K562 (cell line): ENCODE measurements around the gene CTXND1. TPM values are rescaled to one million over a fixed set of nuclear protein-coding genes. Genes with fewer than 3 reads are reported as not detected.

Experiments
- ATAC-seq: fragments of 200-7000 bp; cut with Tn5 transposase; 3 replicates; pipeline ENCODE4 v1.9.1; 2020; ENCODE audit warnings: moderate library complexity
- BruUV-seq: library from RNA; stranded (reverse); fragments of 400-500 nt; replicated peaks from 2 replicates; lab custom pipeline; 2021; lab: Mats Ljungman, UMichigan
- CTCF ChIA-PET: fragments of 300-600 bp; formaldehyde crosslinking; extraction: SDS; loops from one replicate; lab custom pipeline; 2021; ENCODE audit warnings: low intra/inter-chr PET ratio; lab: Yijun Ruan, JAX
- POLR2A ChIA-PET: fragments of 300-600, 350-650 bp; sonication (Branson Sonifier 250); formaldehyde crosslinking; extraction: SDS; loops from one replicate; lab custom pipeline; 2021; ENCODE audit warnings: antibody characterized with exemption, inconsistent platforms; lab: Yijun Ruan, JAX
- DNase-seq, 4 experiments: peaks; one replicate each; pipeline versions ENCODE4 v3.0.0 to v3.0.0-alpha.2; 2011 to 2018; ENCODE audit warnings: low spot score in 3 of 4, mixed read lengths in 3 of 4; ENCODE audit errors: extremely low read depth in 1 of 4
- FAIRE-seq: peaks from 2 replicates; lab custom pipeline; 2011; peaks lifted over from hg19 to GRCh38; lab: Jason Lieb, UNC
- H2AFZ ChIP-seq: 2 replicates; pipeline ENCODE4 v1.6.0; 2011; ENCODE audit warnings: low read depth, low read length, control low read depth, inconsistent platforms
- H3K27ac ChIP-seq: fragments of 200-600 bp; 3 replicates; pipeline ENCODE4 v1.8.0; 2011; ENCODE audit warnings: low read depth, mild to moderate bottlenecking, control low read depth, inconsistent platforms, low read length, moderate library complexity, mixed read lengths; ENCODE audit errors: extremely low read depth
- H3K27me3 ChIP-seq, 2 experiments: fragments of 300-600 bp in 1 of 2; 2 replicates in 1 of 2; 3 replicates in 1 of 2; pipeline versions ENCODE4 v1.6.0 to v1.8.0; 2011; ENCODE audit warnings: inconsistent platforms in 2 of 2, low read length in 2 of 2, mild to moderate bottlenecking in 1 of 2, mixed read lengths in 1 of 2, moderate library complexity in 1 of 2; ENCODE audit not compliant: control insufficient read depth in 2 of 2, insufficient read depth in 2 of 2
- H3K36me3 ChIP-seq: fragments of 300-600 bp; 3 replicates; pipeline ENCODE4 v1.8.0; 2011; ENCODE audit warnings: mild to moderate bottlenecking, low read length, inconsistent platforms; ENCODE audit not compliant: control insufficient read depth, insufficient read depth
- H3K4me1 ChIP-seq, 2 experiments: fragments of 200-600 bp in 1 of 2; replicated peaks in 1 of 2; 2 replicates in 1 of 2; 3 replicates in 1 of 2; pipeline versions ENCODE4 v1.5.1 to v1.8.0; 2011; ENCODE audit warnings: inconsistent platforms in 2 of 2, low read length in 2 of 2, mild to moderate bottlenecking in 1 of 2, mixed read lengths in 1 of 2, moderate library complexity in 1 of 2; ENCODE audit not compliant: control insufficient read depth in 2 of 2, insufficient read depth in 2 of 2
- H3K4me2 ChIP-seq: 2 replicates; pipeline ENCODE4 v1.6.1; 2011; ENCODE audit warnings: low read length, control low read depth, inconsistent platforms, mixed read lengths; ENCODE audit not compliant: insufficient read depth
- H3K4me3 ChIP-seq: fragments of 200-600 bp; sonication (generic), shearing (Covaris generic); 2 replicates; pipeline ENCODE4 v1.5.1; 2016; ENCODE audit warnings: control low read depth, inconsistent platforms
- H3K79me2 ChIP-seq: fragments of 200-600 bp; 3 replicates; pipeline ENCODE4 v1.8.0; 2011; ENCODE audit warnings: low read length, inconsistent platforms; ENCODE audit not compliant: control insufficient read depth, insufficient read depth
- H3K9ac ChIP-seq, 2 experiments: 2 replicates each; pipeline versions ENCODE4 v1.6.0 to v1.6.1; 2011; ENCODE audit warnings: low read depth in 2 of 2, low read length in 2 of 2, control low read depth in 1 of 2, inconsistent platforms in 1 of 2, mild to moderate bottlenecking in 1 of 2, mixed read lengths in 1 of 2; ENCODE audit not compliant: insufficient read depth in 1 of 2
- H3K9me1 ChIP-seq: one replicate; pipeline ENCODE4 v1.6.0; 2011; ENCODE audit warnings: inconsistent platforms, mild to moderate bottlenecking, low read length, moderate library complexity; ENCODE audit not compliant: control insufficient read depth, insufficient read depth
- H3K9me3 ChIP-seq: replicated peaks from 2 replicates; pipeline ENCODE4 v1.5.1; 2011; ENCODE audit warnings: low read depth, low read length, inconsistent platforms; ENCODE audit not compliant: control insufficient read depth, insufficient read depth
- H4K20me1 ChIP-seq: replicated peaks from 2 replicates; pipeline ENCODE4 v1.6.1; 2011; ENCODE audit warnings: low read length, inconsistent platforms, mixed read lengths; ENCODE audit not compliant: control insufficient read depth, insufficient read depth
- ELK3 ChIP-seq: fragments of 450-650 bp; formaldehyde crosslinking; IDR thresholded peaks from 2 replicates; pipeline ENCODE4 v1.4.0; 2020; ENCODE audit warnings: mild to moderate bottlenecking
- FOXJ3 ChIP-seq: sonication (generic); formaldehyde crosslinking; IDR thresholded peaks from 2 replicates; pipeline ENCODE4 v1.4.0; 2020; ENCODE audit warnings: mild to moderate bottlenecking, missing genetic modification reagents
- NELFE ChIP-seq: IDR thresholded peaks from 2 replicates; pipeline ENCODE4 v1.6.1; 2011; ENCODE audit warnings: mild to moderate bottlenecking; ENCODE audit not compliant: insufficient read depth, insufficient read length
- RB1 ChIP-seq: fragments of 450-650 bp; IDR thresholded peaks from 2 replicates; pipeline ENCODE4 v1.6.1; 2017; ENCODE audit warnings: low read depth, mild to moderate bottlenecking
- RBM39 ChIP-seq: fragments of 200-400 bp; formaldehyde crosslinking; optimal IDR thresholded peaks from 2 replicates; pipeline ENCODE3; 2018; ENCODE audit warnings: low read depth, low read length
- TCF7L2 ChIP-seq: fragments of 150-350 bp; IDR thresholded peaks from 2 replicates; pipeline ENCODE4 v1.6.1; 2016; ENCODE audit warnings: low read depth, mild to moderate bottlenecking, low read length, moderate library complexity
- ZNF347 ChIP-seq: fragments of 450-650 bp; formaldehyde crosslinking; IDR thresholded peaks from 2 replicates; pipeline ENCODE4 v1.4.0; 2020; ENCODE audit warnings: low read depth, mild to moderate bottlenecking, moderate library complexity
- ZNF408 ChIP-seq: fragments of 250-450 bp; sonication (Bioruptor Pico); IDR thresholded peaks from 2 replicates; pipeline ENCODE4 v1.4.0; 2020; ENCODE audit warnings: low read depth, mild to moderate bottlenecking, moderate library complexity
- ZNF507 ChIP-seq: conservative IDR thresholded peaks from 2 replicates; pipeline ENCODE4 v1.6.1; 2017; ENCODE audit warnings: missing genetic modification characterization, missing compliant biosample characterization
- WGBS: fragments of 100-300 bp; shearing (Covaris generic); methylation state at CpG from one replicate; pipeline ENCODE4 v1.1.6; 2016; ENCODE audit warnings: low coverage, mixed read lengths; ENCODE audit not compliant: insufficient coverage; ENCODE audit errors: missing lambda C conversion rate; 5-methylcytosine and 5-hydroxymethylcytosine counted together
- in situ Hi-C: fragments of 300-500 bp; cut with MboI; formaldehyde crosslinking; loops from 4 replicates; pipeline ENCODE4 v1.15.0; 2018; ENCODE audit warnings: inconsistent platforms, mixed read lengths
- intact Hi-C: fragments of 100-400 bp; cut with micrococcal nuclease; formaldehyde crosslinking; loops from 2 replicates; pipeline ENCODE4 v1.14.2; 2022
- polyA plus RNA-seq, 8 experiments: library from polyadenylated mRNA; depleted of rRNA in 4 of 8; stranded (reverse) in 5 of 8; unstranded in 3 of 8; fragments of >200 nt; fragmentation: Nextera tagmentation in 2 of 8; fragmentation: Illumina TruSeq in 1 of 8; extraction: Ambion mirVana in 2 of 8; extraction: Trizol in 1 of 8; gene quantifications; 2 replicates each; pipeline versions ENCODE4 v1.2.1 to v1.2.3, GENCODE V29; 2011 to 2014; ENCODE audit warnings: inconsistent platforms in 1 of 8, missing spikeins in 1 of 8
- total RNA-seq, 7 experiments: library from RNA; depleted of rRNA in 6 of 7; stranded (reverse); fragments of >200 nt in 6 of 7; fragmentation: Illumina TruSeq in 2 of 7; extraction: Trizol in 2 of 7; gene quantifications; 2 replicates each; pipeline versions ENCODE4 v1.2.1 to v1.2.3, GENCODE V29; 2011 to 2021; ENCODE audit warnings: low replicate concordance in 1 of 7
- TF ChIP-seq, protein P1 (sequence below): fragments of 450-650 bp; IDR thresholded peaks from 2 replicates; pipeline ENCODE4 v1.6.1; 2016; ENCODE audit warnings: missing biosample characterization, missing genetic modification characterization

The CTXND1 gene
- total and polyA plus RNA-seq, 9 of the 15 experiments (the other 6 are each of a cell fraction or from before 2014, with no cell fraction given) = 0.04 TPM; not detected in 7

GRCh38 chr15:80162059-80162554 is 89.9 kb downstream of the CTXND1 start:
- no peaks in the 10 kb centered on the region for H3K9me3 ChIP-seq
- no peaks in the 10 kb centered on the region for H3K27me3 ChIP-seq
- peaks cover 21 to 23% of the 10 kb centered on the region in 2 experiments for H3K4me1 ChIP-seq
- 0 out of 3 replicates have a peak, but pooled peaks cover under 1% of the 10 kb centered on the region for H3K79me2 ChIP-seq
- no peak for TF ChIP-seq ZNF507 (tag)
- TF ChIP-seq, protein P1, sequence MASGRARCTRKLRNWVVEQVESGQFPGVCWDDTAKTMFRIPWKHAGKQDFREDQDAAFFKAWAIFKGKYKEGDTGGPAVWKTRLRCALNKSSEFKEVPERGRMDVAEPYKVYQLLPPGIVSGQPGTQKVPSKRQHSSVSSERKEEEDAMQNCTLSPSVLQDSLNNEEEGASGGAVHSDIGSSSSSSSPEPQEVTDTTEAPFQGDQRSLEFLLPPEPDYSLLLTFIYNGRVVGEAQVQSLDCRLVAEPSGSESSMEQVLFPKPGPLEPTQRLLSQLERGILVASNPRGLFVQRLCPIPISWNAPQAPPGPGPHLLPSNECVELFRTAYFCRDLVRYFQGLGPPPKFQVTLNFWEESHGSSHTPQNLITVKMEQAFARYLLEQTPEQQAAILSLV (tag) = no peak
- no peak overlapping the region for H3K9ac ChIP-seq
- FAIRE-seq = peak; percentile 23
- CTCF ChIA-PET = no interaction called here
- no peak overlapping the region for H3K4me2 ChIP-seq
- in situ Hi-C loops (loop anchor here (25.0 kb wide), 1 partner anchor 275 kb away; the partner anchor contains the start of gene MTHFS), intact Hi-C loops (no loop called here)
- H3K9me1 ChIP-seq = peaks cover 4% of the 10 kb centered on the region
- no peak for DNase-seq
- H4K20me1 ChIP-seq = no peaks in the 10 kb centered on the region
- peaks cover 76% of the 10 kb centered on the region for H3K36me3 ChIP-seq
- ATAC-seq = no peak
- no TSS peak for BruUV-seq
- WGBS = 96% methylated on average over 6 of the region's 6 CpGs
- no peak overlapping the region for H2AFZ ChIP-seq
- H3K4me3 ChIP-seq = no peak overlapping the region
- H3K27ac ChIP-seq = no peak overlapping the region
- POLR2A ChIA-PET = interaction anchor here (0.6 to 1.1 kb wide), 3 partner anchors 9 to 240 kb away, joined by 3 to 4 read pairs (median 3); no protein-coding TSS in a partner anchor

DNA sequence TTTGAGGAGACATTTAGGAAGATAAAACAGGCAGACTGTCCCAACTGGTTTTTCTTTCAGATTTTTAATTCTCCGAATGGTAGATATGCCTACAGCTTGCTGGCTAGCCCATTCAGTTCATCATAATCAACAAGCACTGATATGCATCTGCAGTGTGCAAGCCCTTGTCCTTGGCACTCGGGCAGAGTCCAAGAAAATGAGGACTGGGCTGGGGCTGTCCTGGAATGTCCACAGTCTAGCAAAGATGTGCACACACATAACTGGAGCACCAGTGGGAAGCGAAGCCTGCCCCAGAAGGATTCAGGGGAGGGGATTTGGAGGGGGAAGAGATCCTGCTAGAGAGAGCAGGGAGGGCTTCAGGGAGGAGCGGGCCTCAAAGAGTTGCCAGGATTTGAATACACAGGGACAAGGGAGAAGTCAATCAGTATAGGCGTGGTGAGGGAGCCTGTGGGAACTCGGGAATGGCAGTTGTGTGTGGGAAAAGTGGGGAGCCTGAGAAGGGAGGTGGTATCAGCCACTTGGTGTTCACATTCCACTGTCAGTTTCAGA is 90.5 kb downstream of the CTXND1 start:
- Histone ChIP-seq H2AFZ (no peak overlapping the region), H3K9me1 (peaks cover 4% of the 10 kb centered on the region), H3K27ac (peak overlapping the region; percentile 74; the same call in 1 of the 3 replicates), H3K4me1 (peaks cover 26 to 27% of the 10 kb centered on the region in 2 experiments), H3K36me3 (peaks cover 80% of the 10 kb centered on the region), H3K4me3 (no peak overlapping the region), H3K9ac (peak overlapping the region in 1 of 2 experiments; percentile 46; a peak in 1 of 4 replicates), H3K79me2 (peaks cover 6% of the 10 kb centered on the region), H3K4me2 (no peak overlapping the region), H3K9me3 (no peaks in the 10 kb centered on the region), H4K20me1 (no peaks in the 10 kb centered on the region), H3K27me3 (no peaks in the 10 kb centered on the region)
- FAIRE-seq = peak; percentile 55
- no TSS peak for BruUV-seq
- POLR2A ChIA-PET = interaction anchor here (0.6 to 1.1 kb wide), 5 partner anchors 10 to 854 kb away, joined by 3 to 4 read pairs (median 3); no protein-coding TSS in a partner anchor
- DNase-seq = no peak
- in situ Hi-C loops = loop anchor here (25.0 kb wide), 1 partner anchor 274 kb away; the partner anchor contains the start of gene MTHFS
- 88% methylated on average over 6 of the region's 6 CpGs for WGBS
- CTCF ChIA-PET = no interaction called here
- intact Hi-C loops = no loop called here
- no peak for ATAC-seq
- no peak for TF ChIP-seq NELFE
- no peak for TF ChIP-seq TCF7L2
- no peak for TF ChIP-seq RB1
- no peak for TF ChIP-seq ZNF347
- TF ChIP-seq FOXJ3 = no peak
- TF ChIP-seq ELK3 = no peak
- TF ChIP-seq RBM39 = no peak
- no peak for TF ChIP-seq ZNF408 (CRISPR knock-in tag)
